ENCODE results near the gene PAK4. TPM values are rescaled to one million over a fixed set of nuclear protein-coding genes. Genes with fewer than 3 reads are reported as not detected.

Gene PAK4
- total and polyA plus RNA-seq, 12 donors = 7.2 to 61.0 (median 23.8) TPM

GRCh38 chr19:39110263-39110967, 15.2 kb upstream of the PAK4 start:
- Histone ChIP-seq H3K9me3 (replicated peaks in 1 of 3) (no peaks in the 10 kb centered on the region), H3K36me3 (replicated peaks in 1 of 2) (no peaks in the 10 kb centered on the region), H3K4me1 (replicated peaks in 1 of 2) (peaks cover 3 to 6% of the 10 kb centered on the region in 2 donors), H3K27me3 (no peaks in the 10 kb centered on the region), H3K4me3 (no peak overlapping the region), H3K27ac (no peak overlapping the region)
- intact Hi-C loops (cut with DNase I) = loop anchor here in 1 of 2 donors (5.0 kb wide), 1 partner anchor 217 kb away; no protein-coding TSS in a partner anchor
- peak in 6 of 7 donors; percentile 58 to 83 (median 72) for DNase-seq
- TF ChIP-seq POLR2A (IDR thresholded peaks at IDR 0.05) = no peak
- TF ChIP-seq, protein P1, sequence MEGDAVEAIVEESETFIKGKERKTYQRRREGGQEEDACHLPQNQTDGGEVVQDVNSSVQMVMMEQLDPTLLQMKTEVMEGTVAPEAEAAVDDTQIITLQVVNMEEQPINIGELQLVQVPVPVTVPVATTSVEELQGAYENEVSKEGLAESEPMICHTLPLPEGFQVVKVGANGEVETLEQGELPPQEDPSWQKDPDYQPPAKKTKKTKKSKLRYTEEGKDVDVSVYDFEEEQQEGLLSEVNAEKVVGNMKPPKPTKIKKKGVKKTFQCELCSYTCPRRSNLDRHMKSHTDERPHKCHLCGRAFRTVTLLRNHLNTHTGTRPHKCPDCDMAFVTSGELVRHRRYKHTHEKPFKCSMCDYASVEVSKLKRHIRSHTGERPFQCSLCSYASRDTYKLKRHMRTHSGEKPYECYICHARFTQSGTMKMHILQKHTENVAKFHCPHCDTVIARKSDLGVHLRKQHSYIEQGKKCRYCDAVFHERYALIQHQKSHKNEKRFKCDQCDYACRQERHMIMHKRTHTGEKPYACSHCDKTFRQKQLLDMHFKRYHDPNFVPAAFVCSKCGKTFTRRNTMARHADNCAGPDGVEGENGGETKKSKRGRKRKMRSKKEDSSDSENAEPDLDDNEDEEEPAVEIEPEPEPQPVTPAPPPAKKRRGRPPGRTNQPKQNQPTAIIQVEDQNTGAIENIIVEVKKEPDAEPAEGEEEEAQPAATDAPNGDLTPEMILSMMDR (IDR thresholded peaks at IDR 0.05) = peak; percentile 55 to 77 (median 65)
- WGBS, 4 donors = 16 to 28% (median 21%) methylated on average over 8 to 16 of the region's 16 CpGs

GRCh38 chr19:39111593-39112199, 13.9 kb upstream of the PAK4 start:
- Histone ChIP-seq H3K36me3 (replicated peaks in 1 of 2) (no peaks in the 10 kb centered on the region), H3K27me3 (no peaks in the 10 kb centered on the region), H3K4me3 (no peak overlapping the region), H3K4me1 (replicated peaks in 1 of 2) (peaks cover 3 to 6% of the 10 kb centered on the region in 2 donors), H3K27ac (peak overlapping the region in 4 of 5 donors; percentile 35 to 80 (median 39)), H3K9me3 (replicated peaks in 1 of 3) (no peaks in the 10 kb centered on the region)
- WGBS, 4 donors = 28 to 37% (median 35%) methylated on average over 11 to 18 of the region's 18 CpGs
- DNase-seq = peak in 1 of 7 donors; percentile 43
- intact Hi-C loops (cut with DNase I) = loop anchor here in 1 of 2 donors (5.0 kb wide), 1 partner anchor 216 kb away; no protein-coding TSS in a partner anchor
- TF ChIP-seq, protein P1 (IDR thresholded peaks at IDR 0.05) = no peak
- TF ChIP-seq POLR2A (IDR thresholded peaks at IDR 0.05) = no peak

DNA sequence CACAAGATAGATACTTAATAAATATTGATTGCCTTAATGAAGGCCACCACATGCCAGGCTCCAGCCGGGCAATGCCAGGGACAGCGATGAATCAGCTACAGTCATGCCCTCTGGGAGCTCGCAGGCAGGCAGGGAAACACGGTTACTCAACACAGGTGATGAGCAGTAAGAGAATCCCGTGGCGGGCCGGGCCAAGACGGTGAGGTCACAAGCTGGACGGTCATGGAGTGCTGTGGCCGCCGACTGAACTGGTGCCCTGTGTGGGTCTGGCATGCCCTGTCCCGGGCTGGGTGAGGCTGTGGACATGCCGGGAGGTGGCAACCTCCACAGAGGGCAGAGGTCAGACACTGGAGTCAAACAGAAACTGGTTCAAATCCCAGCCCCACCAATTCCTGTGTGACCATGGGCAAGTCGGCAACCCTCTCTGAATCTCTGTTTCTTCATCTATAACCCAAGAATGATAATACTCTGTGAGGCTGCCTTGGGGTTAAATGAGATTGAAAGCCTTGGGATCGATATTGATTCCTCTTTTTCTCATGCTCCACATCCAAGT, 13.2 kb upstream of the PAK4 start:
- 27 to 62% (median 49%) methylated on average over 2 to 15 of the region's 15 CpGs for WGBS, 4 donors
- Histone ChIP-seq H3K36me3 (replicated peaks in 1 of 2) (no peaks in the 10 kb centered on the region), H3K27me3 (no peaks in the 10 kb centered on the region), H3K27ac (peak overlapping the region in 3 of 5 donors; percentile 39 to 80 (median 39)), H3K4me1 (replicated peaks in 1 of 2) (peaks cover 3 to 6% of the 10 kb centered on the region in 2 donors), H3K9me3 (replicated peaks in 1 of 3) (no peaks in the 10 kb centered on the region), H3K4me3 (no peak overlapping the region)
- intact Hi-C loops (cut with DNase I) = loop anchor here in 1 of 2 donors (5.0 kb wide), 1 partner anchor 215 kb away; no protein-coding TSS in a partner anchor
- TF ChIP-seq, protein P1 (IDR thresholded peaks at IDR 0.05) = no peak
- no peak for TF ChIP-seq POLR2A (IDR thresholded peaks at IDR 0.05)
- DNase-seq = peak; percentile 88 to 96 (median 94)

- Histone ChIP-seq H3K4me1 (replicated peaks in 1 of 2) (peaks cover 3 to 6% of the 10 kb centered on the region in 2 donors), H3K27me3 (no peaks in the 10 kb centered on the region), H3K36me3 (replicated peaks in 1 of 2) (no peaks in the 10 kb centered on the region), H3K27ac (no peak overlapping the region), H3K4me3 (no peak overlapping the region), H3K9me3 (replicated peaks in 1 of 3) (no peaks in the 10 kb centered on the region)
- WGBS, 4 donors = 79 to 82% (median 81%) methylated on average over 9 to 10 of the region's 10 CpGs
- DNase-seq = no peak
- intact Hi-C loops (cut with DNase I) = loop anchor here in 1 of 2 donors (5.0 kb wide), 1 partner anchor 214 kb away; no protein-coding TSS in a partner anchor
- no peak for TF ChIP-seq POLR2A (IDR thresholded peaks at IDR 0.05)
- TF ChIP-seq, protein P1 (IDR thresholded peaks at IDR 0.05) = no peak
Measured at GRCh38 chr19:39113199-39113598, 12.4 kb upstream of the PAK4 start.
